Liver (tissue), 3 donors: ENCODE results near the gene MYH7B.

ENCODE experiments used
- ATF3 ChIP-seq: IDR thresholded peaks from 2 replicates; pipeline ENCODE4 v1.6.1; 2016; ENCODE audit warnings: antibody characterized with exemption
- EGR1 ChIP-seq, 2 donors: IDR thresholded peaks; 2 replicates each; pipeline ENCODE4 v1.6.1; 2016 to 2018; ENCODE audit warnings: antibody characterized with exemption in 2 of 2, low read depth in 2 of 2
- FOXA1 ChIP-seq: IDR thresholded peaks from 2 replicates; pipeline ENCODE4 v1.6.1; 2016; ENCODE audit warnings: antibody characterized with exemption
- FOXA2 ChIP-seq: IDR thresholded peaks from 2 replicates; pipeline ENCODE4 v1.6.1; 2016; ENCODE audit warnings: antibody characterized with exemption
- GABPA ChIP-seq, 2 donors: IDR thresholded peaks in 1 of 2; conservative IDR thresholded peaks in 1 of 2; 2 replicates each; pipeline ENCODE4 v1.6.1; 2016; ENCODE audit warnings: antibody characterized with exemption in 2 of 2, mild to moderate bottlenecking in 1 of 2, moderate library complexity in 1 of 2
- JUND ChIP-seq, 2 donors: IDR thresholded peaks; 2 replicates each; pipeline ENCODE4 v1.6.1; 2016; ENCODE audit warnings: antibody characterized with exemption in 2 of 2
- RAD21 ChIP-seq, 2 donors: IDR thresholded peaks; 2 replicates each; pipeline ENCODE4 v1.6.1; 2016; ENCODE audit warnings: antibody characterized with exemption in 2 of 2, mild to moderate bottlenecking in 2 of 2
- REST ChIP-seq: IDR thresholded peaks from 2 replicates; pipeline ENCODE4 v1.6.1; 2016; ENCODE audit warnings: antibody characterized with exemption, mild to moderate bottlenecking
- RXRA ChIP-seq, 2 donors: IDR thresholded peaks; 2 replicates each; pipeline ENCODE4 v1.6.1; 2017 to 2018; ENCODE audit warnings: antibody characterized with exemption in 2 of 2, mild to moderate bottlenecking in 1 of 2
- SP1 ChIP-seq: IDR thresholded peaks from 2 replicates; pipeline ENCODE4 v1.6.1; 2018; ENCODE audit warnings: antibody characterized with exemption, mild to moderate bottlenecking
- TAF1 ChIP-seq: conservative IDR thresholded peaks from 2 replicates; pipeline ENCODE4 v1.6.1; 2016; ENCODE audit warnings: antibody characterized with exemption, mild to moderate bottlenecking
- YY1 ChIP-seq: IDR thresholded peaks from 2 replicates; pipeline ENCODE4 v1.6.1; 2016; ENCODE audit warnings: antibody characterized with exemption, mild to moderate bottlenecking
- ZBTB33 ChIP-seq: IDR thresholded peaks from 2 replicates; pipeline ENCODE4 v1.6.1; 2016; ENCODE audit warnings: antibody characterized with exemption
- TF ChIP-seq, protein P1 (sequence below): fragments of 150-350 bp; IDR thresholded peaks from 2 replicates; pipeline ENCODE4 v1.5.1; 2017; ENCODE audit warnings: improper control_type of control experiment, low read depth, low read length; ENCODE audit not compliant: missing input control
- donor health status: healthy.
- donor health status: healthy.

- TF ChIP-seq, protein P1, sequence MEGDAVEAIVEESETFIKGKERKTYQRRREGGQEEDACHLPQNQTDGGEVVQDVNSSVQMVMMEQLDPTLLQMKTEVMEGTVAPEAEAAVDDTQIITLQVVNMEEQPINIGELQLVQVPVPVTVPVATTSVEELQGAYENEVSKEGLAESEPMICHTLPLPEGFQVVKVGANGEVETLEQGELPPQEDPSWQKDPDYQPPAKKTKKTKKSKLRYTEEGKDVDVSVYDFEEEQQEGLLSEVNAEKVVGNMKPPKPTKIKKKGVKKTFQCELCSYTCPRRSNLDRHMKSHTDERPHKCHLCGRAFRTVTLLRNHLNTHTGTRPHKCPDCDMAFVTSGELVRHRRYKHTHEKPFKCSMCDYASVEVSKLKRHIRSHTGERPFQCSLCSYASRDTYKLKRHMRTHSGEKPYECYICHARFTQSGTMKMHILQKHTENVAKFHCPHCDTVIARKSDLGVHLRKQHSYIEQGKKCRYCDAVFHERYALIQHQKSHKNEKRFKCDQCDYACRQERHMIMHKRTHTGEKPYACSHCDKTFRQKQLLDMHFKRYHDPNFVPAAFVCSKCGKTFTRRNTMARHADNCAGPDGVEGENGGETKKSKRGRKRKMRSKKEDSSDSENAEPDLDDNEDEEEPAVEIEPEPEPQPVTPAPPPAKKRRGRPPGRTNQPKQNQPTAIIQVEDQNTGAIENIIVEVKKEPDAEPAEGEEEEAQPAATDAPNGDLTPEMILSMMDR: no peak
- TF ChIP-seq REST (no peak), JUND (IDR thresholded peaks at IDR 0.05) (no peak), TAF1 (no peak), RAD21 (IDR thresholded peaks at IDR 0.05) (no peak), EGR1 (IDR thresholded peaks at IDR 0.05; ENCODE audit: low read depth in 2 of 2) (no peak), YY1 (no peak), FOXA2 (no peak), SP1 (no peak), FOXA1 (no peak), ATF3 (no peak), ZBTB33 (no peak), GABPA (IDR thresholded peaks at IDR 0.05 in 1 of 2, conservative IDR thresholded peaks at IDR 0.05 in 1 of 2) (no peak), RXRA (IDR thresholded peaks at IDR 0.05) (no peak)
These were observed 49.2 kb downstream of the MYH7B start for GRCh38 chr20:35004749-35005462.
